Measurements from ENCODE around the gene ASIC4. TPM values are rescaled to one million over a fixed set of nuclear protein-coding genes. Genes with fewer than 3 reads are reported as not detected.

The ASIC4 gene
- total RNA-seq, 1 donor from 2014 or later: 0.55 TPM

GRCh38 chr2:219561179-219562048 is 47.1 kb downstream of the ASIC4 start:
- intact Hi-C loops (cut with DNase I): no loop called here
- Histone ChIP-seq H3K27me3 (no peaks in the 10 kb centered on the region), H3K9me3 (no peaks in the 10 kb centered on the region), H3K27ac (no peak overlapping the region), H3K36me3 (no peaks in the 10 kb centered on the region), H3K4me1 (no peaks in the 10 kb centered on the region), H3K4me3 (no peak overlapping the region)
- ATAC-seq: peak; percentile 59
- TF ChIP-seq CTCF (IDR thresholded peaks at IDR 0.05): no peak
- no peak for DNase-seq

DNA sequence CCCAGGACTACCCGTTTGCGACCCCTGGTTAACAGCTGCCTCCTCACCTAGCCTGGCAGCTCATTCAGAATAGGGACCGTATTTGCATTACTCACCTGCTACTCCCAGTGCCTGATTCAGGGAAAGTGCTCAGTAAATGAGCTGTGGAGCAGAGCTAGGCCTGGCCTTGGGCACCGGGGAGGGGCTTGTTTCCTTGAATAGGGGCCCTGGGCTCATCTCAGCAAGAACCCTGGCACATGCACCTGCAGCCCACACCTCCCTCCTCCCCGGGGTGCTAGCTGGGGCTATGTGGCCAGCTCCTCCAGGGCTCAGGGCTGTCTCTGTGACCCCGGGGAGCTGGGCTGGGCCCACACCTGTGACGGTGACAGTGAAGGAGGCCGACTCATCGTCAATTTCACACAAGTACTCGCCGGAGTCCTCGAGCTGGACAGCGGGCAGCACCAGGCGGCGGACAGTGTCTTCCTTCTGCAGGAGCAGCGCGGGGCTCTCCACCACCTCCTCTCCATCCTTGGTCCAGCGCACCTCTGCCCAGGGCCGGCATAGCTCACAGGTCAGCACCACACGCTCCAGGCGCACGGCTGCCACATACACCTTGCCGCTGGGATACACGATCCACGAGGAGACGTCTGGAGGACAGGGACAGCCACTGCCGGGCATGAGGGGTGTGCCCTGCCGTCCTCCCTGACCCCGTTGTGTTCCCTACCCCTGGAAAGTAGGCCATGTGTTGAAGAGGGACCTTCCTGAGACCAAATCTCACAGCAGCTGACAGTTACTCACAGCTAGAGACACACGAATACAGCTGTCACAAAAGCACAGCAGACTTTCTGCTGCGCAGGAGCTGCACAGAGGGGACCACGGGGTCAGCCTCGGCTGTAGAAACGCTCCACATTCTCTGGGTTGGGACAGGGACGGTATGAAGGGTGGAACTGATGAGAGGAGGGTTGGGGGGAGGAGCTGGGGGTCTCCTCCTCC is 48.1 kb downstream of the ASIC4 start:
- Histone ChIP-seq H3K4me1 (no peaks in the 10 kb centered on the region), H3K4me3 (no peak overlapping the region), H3K36me3 (no peaks in the 10 kb centered on the region), H3K27ac (no peak overlapping the region), H3K9me3 (no peaks in the 10 kb centered on the region), H3K27me3 (no peaks in the 10 kb centered on the region)
- no peak for TF ChIP-seq CTCF (IDR thresholded peaks at IDR 0.05)
- peak; percentile 51 for DNase-seq
- no peak for ATAC-seq
- intact Hi-C loops (cut with DNase I): no loop called here

- no peak for ATAC-seq
- no peak for TF ChIP-seq CTCF (IDR thresholded peaks at IDR 0.05)
- H3K36me3 ChIP-seq: no peaks in the 10 kb centered on the region
Measured at GRCh38 chr2:219563271-219563928, 49.1 kb downstream of the ASIC4 start.

GRCh38 chr2:219565130-219566080 is 51.1 kb downstream of the ASIC4 start:
- intact Hi-C loops (cut with DNase I): no loop called here
- DNase-seq (peak; percentile 61), ATAC-seq (no peak)
- Histone ChIP-seq H3K27me3 (no peaks in the 10 kb centered on the region), H3K27ac (no peak overlapping the region), H3K4me1 (peaks cover 6% of the 10 kb centered on the region), H3K36me3 (peaks cover 7% of the 10 kb centered on the region), H3K9me3 (no peaks in the 10 kb centered on the region), H3K4me3 (no peak overlapping the region)
- no peak for TF ChIP-seq CTCF (IDR thresholded peaks at IDR 0.05)

More at GRCh38 chr2:219563271-219563928, 49.1 kb downstream of the ASIC4 start:
- Histone ChIP-seq H3K4me1 (no peaks in the 10 kb centered on the region), H3K4me3 (no peak overlapping the region), H3K27ac (no peak overlapping the region), H3K27me3 (no peaks in the 10 kb centered on the region), H3K9me3 (no peaks in the 10 kb centered on the region)
- no peak for DNase-seq
- intact Hi-C loops (cut with DNase I): no loop called here

Measured in upper lobe of right lung (tissue), 1 donor.